ENCODE results near the gene SLC38A4. TPM values are rescaled to one million over a fixed set of nuclear protein-coding genes. Genes with fewer than 3 reads are reported as not detected.

SLC38A4 gene
- total and polyA plus RNA-seq, 2 of the 8 experiments (the other 6 are each of a cell fraction or from before 2014, with no cell fraction given) = 6.7 to 15.4 TPM

DNA sequence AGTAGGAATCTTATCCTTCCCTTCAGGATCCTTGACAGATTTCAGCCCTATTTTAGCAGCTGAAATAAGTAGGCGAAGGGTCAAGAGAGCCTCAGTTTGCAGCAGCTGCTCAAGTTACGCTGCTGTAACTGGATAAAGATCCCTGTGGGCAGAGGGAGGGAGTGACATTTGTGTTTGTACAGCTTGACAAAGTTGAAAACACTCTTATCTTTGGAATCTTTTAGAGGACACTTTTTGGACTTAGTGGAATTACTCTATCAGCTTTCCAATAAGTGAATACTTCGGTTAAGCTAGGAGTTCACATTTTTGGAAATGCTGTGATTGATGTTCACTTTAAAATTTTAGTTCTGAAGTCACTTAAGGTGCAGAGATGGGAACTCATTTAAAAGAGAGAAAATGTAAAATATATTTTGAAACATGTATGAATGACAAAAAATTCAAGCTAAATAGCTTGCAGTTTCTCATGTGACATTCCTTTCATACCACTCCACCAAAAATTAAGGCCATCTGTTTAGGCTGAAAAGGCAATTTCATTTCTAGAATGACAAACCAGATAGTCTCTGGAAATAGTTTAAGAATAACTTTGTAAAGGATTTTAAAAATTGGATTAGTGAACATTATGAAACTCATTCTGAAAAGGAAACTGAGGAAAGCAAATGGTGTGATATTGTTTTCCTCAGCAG lies 55.2 kb downstream of the SLC38A4 start:
- Histone ChIP-seq H3K18ac (ENCODE audit: extremely low read depth, low read length) (no peak overlapping the region), H3K79me2 (ENCODE audit: control insufficient read depth in 1 of 2, insufficient read depth in 2 of 2, low read length in 2 of 2) (no peaks in the 10 kb centered on the region), H2AFZ (ENCODE audit: low read length) (no peak overlapping the region), H3K4me1 (replicated peaks in 1 of 4; ENCODE audit: control insufficient read depth in 3 of 4, insufficient read depth in 4 of 4, low read length in 3 of 4) (peaks cover 0 to 12% (median 3%) of the 10 kb centered on the region in 4 experiments; a peak in 4 of 7 replicates), H2BK12ac (ENCODE audit: low read depth, low read length) (no peak overlapping the region), H3K14ac (ENCODE audit: insufficient read length) (no peak overlapping the region), H3K27me3 (replicated peaks in 1 of 4; ENCODE audit: control insufficient read depth in 3 of 4, extremely low read depth in 1 of 4, insufficient read depth in 3 of 4, low read length in 3 of 4) (no peaks in the 10 kb centered on the region), H2BK20ac (ENCODE audit: low read length) (no peak overlapping the region), H4K20me1 (replicated peaks in 1 of 2; ENCODE audit: control insufficient read depth in 1 of 2, insufficient read depth in 2 of 2, low read length in 2 of 2) (no peaks in the 10 kb centered on the region), H2BK15ac (ENCODE audit: low read length) (no peak overlapping the region), H3K36me3 (ENCODE audit: control insufficient read depth in 2 of 4, insufficient read depth in 4 of 4, low read length in 3 of 4) (no peaks in the 10 kb centered on the region), H4K91ac (replicated peaks; ENCODE audit: insufficient read length, low read length) (no peak overlapping the region), H3K56ac (replicated peaks; ENCODE audit: insufficient read length, low read depth, low read length) (no peak overlapping the region), H3K9me3 (ENCODE audit: insufficient read depth in 2 of 2, low read depth in 1 of 2, low read length in 1 of 2) (no peaks in the 10 kb centered on the region), H3K23ac (ENCODE audit: insufficient read length) (no peak overlapping the region), H3K4ac (replicated peaks; ENCODE audit: insufficient read length, low read depth, low read length) (no peak overlapping the region), H4K5ac (ENCODE audit: insufficient read length, low read depth, low read length) (no peak overlapping the region), H3K23me2 (ENCODE audit: low read depth, low read length) (no peaks in the 10 kb centered on the region), H2BK120ac (replicated peaks; ENCODE audit: low read depth, low read length) (no peak overlapping the region), H2BK5ac (ENCODE audit: low read depth, low read length) (no peak overlapping the region), H2AK5ac (ENCODE audit: low read depth, low read length) (no peak overlapping the region), H3K79me1 (ENCODE audit: low read depth, low read length) (no peaks in the 10 kb centered on the region), H3K9ac (replicated peaks in 1 of 4; ENCODE audit: extremely low read depth in 1 of 4, low read depth in 3 of 4, low read length in 3 of 4) (no peak overlapping the region), H3K27ac (ENCODE audit: low read depth, low read length) (no peak overlapping the region), H3K4me2 (ENCODE audit: insufficient read depth in 1 of 2, low read depth in 2 of 2, low read length in 2 of 2) (0 out of 4 replicates have a peak overlapping the region, but pooled peaks of 1 of the 2 experiments have one; percentile 33), H4K8ac (ENCODE audit: extremely low read depth, insufficient read depth, low read length) (no peak overlapping the region), H3K4me3 (ENCODE audit: extremely low read depth in 1 of 4, insufficient read depth in 2 of 4, low read depth in 3 of 4, low read length in 4 of 4) (no peak overlapping the region; a peak in 1 of 8 replicates)
- ChIA-PET CTCF (ENCODE audit: partially characterized antibody) (interaction anchor here (0.6 to 3.2 kb wide), 4 partner anchors 36 to 429 kb away, joined by 3 to 11 read pairs (median 4); no protein-coding TSS in a partner anchor), POLR2A (ENCODE audit: partially characterized antibody) (no interaction called here)
- 83% methylated on average over 3 of the region's 3 CpGs; no CpG with 5 or more reads in 1 of the 2 experiments for WGBS, 2 experiments (ENCODE audit: extremely low coverage in 1 of 2, insufficient coverage in 1 of 2, insufficient read length in 1 of 2, insufficient replicate concordance in 2 of 2, low coverage in 1 of 2, low lambda C conversion rate in 2 of 2, missing lambda C conversion rate in 1 of 2)
- DNase-seq (ENCODE audit: low read depth in 1 of 2, low spot score in 2 of 2) (no peak), FAIRE-seq (peak; percentile 28)
